NB4 (cell line): Measurements from ENCODE around the gene CCL15.

Experiments
- DNase-seq: peaks from one replicate; pipeline ENCODE4 v3.0.0; 2010; ENCODE audit warnings: low read depth
- H3K4me3 ChIP-seq: one replicate; pipeline ENCODE4 v1.5.1; 2011; ENCODE audit warnings: mild to moderate bottlenecking, low read depth, low read length, moderate library complexity
- CTCF ChIP-seq: IDR thresholded peaks from one replicate; pipeline ENCODE4 v1.5.1; 2012; ENCODE audit warnings: low read depth, low read length
- MAX ChIP-seq: IDR thresholded peaks from 2 replicates; pipeline ENCODE4 v1.6.1; 2011; ENCODE audit warnings: low read depth, low read length
- MYC ChIP-seq: IDR thresholded peaks from 2 replicates; pipeline ENCODE4 v1.6.1; 2011; ENCODE audit warnings: low read depth, low read length
- POLR2A ChIP-seq: IDR thresholded peaks from 2 replicates; pipeline ENCODE4 v1.6.1; 2011; ENCODE audit warnings: mild to moderate bottlenecking; ENCODE audit not compliant: insufficient read length; ENCODE audit errors: extremely low read depth

The CCL15 gene

GRCh38 chr17:35972945-35973332 lies 28.4 kb downstream of the CCL15 start:
- TF ChIP-seq MYC (no peak), POLR2A (no peak), MAX (no peak), CTCF (no peak)
- DNase-seq, result no peak
- no peak overlapping the region for H3K4me3 ChIP-seq

- no peak for TF ChIP-seq MAX
- no peak for TF ChIP-seq CTCF
- TF ChIP-seq MYC, result no peak
- TF ChIP-seq POLR2A, result no peak
- DNase-seq, result no peak
- no peak overlapping the region for H3K4me3 ChIP-seq
These were observed 28.8 kb downstream of the CCL15 start for GRCh38 chr17:35972535-35972934.

GRCh38 chr17:35972066-35972465 lies 29.3 kb downstream of the CCL15 start:
- no peak overlapping the region for H3K4me3 ChIP-seq
- DNase-seq, result no peak
- TF ChIP-seq MAX (no peak), MYC (no peak), POLR2A (no peak), CTCF (no peak)

- H3K4me3 ChIP-seq, result no peak overlapping the region
- TF ChIP-seq POLR2A (no peak), MYC (no peak), MAX (no peak), CTCF (peak; percentile 75)
- DNase-seq, result peak; percentile 87
These were observed 31.6 kb downstream of the CCL15 start for GRCh38 chr17:35969558-35970380.

- peak; percentile 23 for DNase-seq
- no peak overlapping the region for H3K4me3 ChIP-seq
- no peak for TF ChIP-seq CTCF
- no peak for TF ChIP-seq MYC
- TF ChIP-seq POLR2A, result no peak
- TF ChIP-seq MAX, result no peak
These were observed 32.8 kb downstream of the CCL15 start for GRCh38 chr17:35968520-35969054.
